Colonic mucosa (tissue), 4 donors: ENCODE results near the gene ACSF3. TPM values are rescaled to one million over a fixed set of nuclear protein-coding genes. Genes with fewer than 3 reads are reported as not detected.

Experiments used
- DNase-seq: peaks from one replicate; pipeline ENCODE4 v3.0.0-alpha.2; 2020
- H3K27ac ChIP-seq: fragments of 200-600 bp; one replicate; pipeline ENCODE4 v1.8.0; 2021
- H3K27me3 ChIP-seq: fragments of 200-600 bp; one replicate; pipeline ENCODE4 v1.8.0; 2021
- H3K36me3 ChIP-seq: fragments of 200-600 bp; one replicate; pipeline ENCODE4 v1.8.0; 2021
- H3K4me1 ChIP-seq: fragments of 200-600 bp; one replicate; pipeline ENCODE4 v1.8.0; 2021; ENCODE audit warnings: mild to moderate bottlenecking
- H3K4me3 ChIP-seq: fragments of 200-600 bp; one replicate; pipeline ENCODE4 v1.8.0; 2021
- H3K9ac ChIP-seq, 2 donors: one replicate each; pipeline ENCODE4 v1.7.0; 2013; ENCODE audit warnings: control low read depth in 2 of 2, low read depth in 2 of 2, low read length in 2 of 2
- H3K9me3 ChIP-seq: fragments of 200-600 bp; one replicate; pipeline ENCODE4 v1.8.0; 2021
- CTCF ChIP-seq: fragments of 200-600 bp; IDR thresholded peaks from one replicate; pipeline ENCODE4 v1.8.0; 2022; ENCODE audit warnings: antibody characterized with exemption, mild to moderate bottlenecking
- intact Hi-C: fragments of 100-400 bp; cut with DNase I; formaldehyde crosslinking; loops from one replicate; pipeline ENCODE4 v1.14.1; 2022
- total RNA-seq, 2 donors: library from RNA; stranded (reverse); fragmentation: NEBNext Ultra II Directional in 1 of 2; extraction: Animal tissue kit (Norgen Biotek cat#: 25700) in 1 of 2; gene quantifications; one replicate each; pipeline ENCODE4 v1.2.1, GENCODE V29; 2021
- donor health status: healthy.
- donor health status: DM: no; HTN: no; CAD: no.
- donor health status: DM: no; HTN: no; CAD: no.

ACSF3 gene
- total RNA-seq, 2 donors from 2014 or later: 60.2 TPM

- no peak for DNase-seq
- no peak overlapping the region for H3K4me3 ChIP-seq
- peaks cover 45% of the 10 kb centered on the region for H3K27me3 ChIP-seq
- H3K36me3 ChIP-seq: no peaks in the 10 kb centered on the region
- H3K9me3 ChIP-seq: no peaks in the 10 kb centered on the region
- intact Hi-C loops: no loop called here
- H3K4me1 ChIP-seq: no peaks in the 10 kb centered on the region
- TF ChIP-seq CTCF: no peak
- no peak overlapping the region for H3K9ac ChIP-seq
- H3K27ac ChIP-seq: no peak overlapping the region
Measured at GRCh38 chr16:89198417-89199240, 105.0 kb downstream of the ACSF3 start.

- peaks cover 45% of the 10 kb centered on the region for H3K27me3 ChIP-seq
- no peak for DNase-seq
- TF ChIP-seq CTCF: no peak
- intact Hi-C loops: no loop called here
- no peaks in the 10 kb centered on the region for H3K9me3 ChIP-seq
- H3K4me1 ChIP-seq: no peaks in the 10 kb centered on the region
- H3K27ac ChIP-seq: no peak overlapping the region
- H3K4me3 ChIP-seq: no peak overlapping the region
- H3K9ac ChIP-seq: no peak overlapping the region
- H3K36me3 ChIP-seq: no peaks in the 10 kb centered on the region
Measured at GRCh38 chr16:89199241-89200123, 105.8 kb downstream of the ACSF3 start.

GRCh38 chr16:89200124-89200849 lies 106.6 kb downstream of the ACSF3 start, which contains the start of gene SLC22A31:
TSS of gene SLC22A31 (minus strand) at chr16:89200537. CDS start at chr16:89200501, 36 bp downstream.
- DNase-seq: no peak
- H3K27ac ChIP-seq: no peak within 1 kb of the TSS
- H3K9me3 ChIP-seq: no peaks in the 10 kb centered on the region
- peaks cover 45% of the 10 kb centered on the region for H3K27me3 ChIP-seq
- TF ChIP-seq CTCF: no peak
- H3K4me3 ChIP-seq: no peak within 1 kb of the TSS
- no peaks in the 10 kb centered on the region for H3K4me1 ChIP-seq
- no peaks in the 10 kb centered on the region for H3K36me3 ChIP-seq
- intact Hi-C loops: no loop called here
- no peak within 1 kb of the TSS for H3K9ac ChIP-seq

GRCh38 chr16:89200850-89201411 lies 107.3 kb downstream of the ACSF3 start:
- Histone ChIP-seq H3K36me3 (no peaks in the 10 kb centered on the region), H3K27ac (no peak overlapping the region), H3K9ac (no peak overlapping the region), H3K4me3 (no peak overlapping the region), H3K9me3 (no peaks in the 10 kb centered on the region), H3K4me1 (no peaks in the 10 kb centered on the region), H3K27me3 (peaks cover 45% of the 10 kb centered on the region)
- no peak for DNase-seq
- no peak for TF ChIP-seq CTCF
- intact Hi-C loops: no loop called here
